Panc1 (cell line): ENCODE results near the gene SARDH. TPM values are rescaled to one million over a fixed set of nuclear protein-coding genes. Genes with fewer than 3 reads are reported as not detected.

Source experiments
- ATAC-seq: fragments of 200-7000 bp; cut with Tn5 transposase; 2 replicates; pipeline ENCODE4 v1.9.1; 2020; ENCODE audit warnings: mild to moderate bottlenecking, moderate library complexity
- BruUV-seq: library from RNA; stranded (reverse); fragments of 400-500 nt; replicated peaks from 2 replicates; lab custom pipeline; 2021; lab: Mats Ljungman, UMichigan
- CTCF ChIA-PET: fragments of 300-600 bp; sonication (Branson Sonifier 250); formaldehyde crosslinking; loops from one replicate; lab custom pipeline; 2022; ENCODE audit warnings: antibody characterized with exemption; lab: Charles Lee
- POLR2A ChIA-PET: fragments of 300-600 bp; sonication (Branson Sonifier 250); formaldehyde crosslinking; loops from one replicate; lab custom pipeline; 2022; ENCODE audit warnings: antibody characterized with exemption; lab: Charles Lee
- DNase-seq: peaks from one replicate; pipeline ENCODE4 v3.0.0-alpha.2; 2010; ENCODE audit warnings: low read depth, low spot score
- H3K27ac ChIP-seq: 2 replicates; pipeline ENCODE4 v1.5.1; 2011; ENCODE audit warnings: mild to moderate bottlenecking, low read length, inconsistent platforms
- H3K27me3 ChIP-seq: fragments of 200-500 bp; sonication (Bioruptor generic); 2 replicates; pipeline ENCODE4 v1.6.0; 2014; ENCODE audit warnings: low read length, inconsistent platforms; ENCODE audit not compliant: control insufficient read depth, insufficient read depth
- H3K36me3 ChIP-seq: fragments of 200-500 bp; sonication (Bioruptor generic); 2 replicates; pipeline ENCODE4 v1.5.1; 2014; ENCODE audit warnings: inconsistent platforms, mild to moderate bottlenecking, low read length, moderate library complexity; ENCODE audit not compliant: control insufficient read depth, insufficient read depth
- H3K4me1 ChIP-seq: 2 replicates; pipeline ENCODE4 v1.5.1; 2011; ENCODE audit warnings: inconsistent platforms, mild to moderate bottlenecking, low read length, moderate library complexity; ENCODE audit not compliant: control insufficient read depth, insufficient read depth
- H3K4me3 ChIP-seq, 2 experiments: 2 replicates each; pipeline ENCODE4 v1.5.1; 2011 to 2012; ENCODE audit warnings: low read depth in 2 of 2, low read length in 2 of 2, mild to moderate bottlenecking in 2 of 2, inconsistent platforms in 1 of 2, moderate library complexity in 1 of 2
- H3K9me3 ChIP-seq: fragments of 200-500 bp; sonication (Bioruptor generic); 2 replicates; pipeline ENCODE4 v1.5.1; 2014; ENCODE audit warnings: low read depth, mild to moderate bottlenecking, inconsistent platforms, low read length, moderate library complexity; ENCODE audit not compliant: control insufficient read depth, insufficient read depth
- POLR2AphosphoS5 ChIP-seq: IDR thresholded peaks from 2 replicates; pipeline ENCODE4 v1.6.1; 2012; ENCODE audit warnings: mild to moderate bottlenecking, low read depth, low read length, moderate library complexity
- SIN3A ChIP-seq: IDR thresholded peaks from 2 replicates; pipeline ENCODE4 v1.6.1; 2012; ENCODE audit warnings: low read depth, mild to moderate bottlenecking, low read length, moderate library complexity, borderline replicate concordance; ENCODE audit not compliant: insufficient read depth
- TCF7L2 ChIP-seq: IDR thresholded peaks from 2 replicates; pipeline ENCODE4 v1.6.1; 2011; ENCODE audit warnings: mild to moderate bottlenecking, low read depth, low read length, inconsistent platforms
- in situ Hi-C: cut with HindIII; loops from 2 replicates; pipeline ENCODE4 v1.10.0; 2016; ENCODE audit warnings: low sequenced_read_pairs, low pct_unique_long_range_greater_than_20kb
- intact Hi-C: fragments of 100-400 bp; cut with micrococcal nuclease; formaldehyde crosslinking; loops from one replicate; pipeline ENCODE4 v1.10.0; 2022; ENCODE audit not compliant: unreplicated experiment
- total RNA-seq: library from RNA; stranded (reverse); gene quantifications from one replicate; pipeline ENCODE4 v1.2.1, GENCODE V29; 2021; ENCODE audit not compliant: unreplicated experiment
- TF ChIP-seq, protein P1 (sequence below), 2 experiments: IDR thresholded peaks; 2 replicates each; pipeline ENCODE4 v1.6.1; 2011 to 2012; ENCODE audit warnings: low read depth in 2 of 2, control low read depth in 1 of 2, low read length in 1 of 2, mild to moderate bottlenecking in 1 of 2, moderate library complexity in 1 of 2; ENCODE audit not compliant: insufficient read depth in 1 of 2
- TF ChIP-seq, protein P2 (sequence below): fragments of 450-650 bp; IDR thresholded peaks from 2 replicates; pipeline ENCODE4 v1.5.1; 2017; ENCODE audit warnings: mild to moderate bottlenecking

The SARDH gene
- total RNA-seq, 1 experiment from 2014 or later = 0.13 TPM

DNA sequence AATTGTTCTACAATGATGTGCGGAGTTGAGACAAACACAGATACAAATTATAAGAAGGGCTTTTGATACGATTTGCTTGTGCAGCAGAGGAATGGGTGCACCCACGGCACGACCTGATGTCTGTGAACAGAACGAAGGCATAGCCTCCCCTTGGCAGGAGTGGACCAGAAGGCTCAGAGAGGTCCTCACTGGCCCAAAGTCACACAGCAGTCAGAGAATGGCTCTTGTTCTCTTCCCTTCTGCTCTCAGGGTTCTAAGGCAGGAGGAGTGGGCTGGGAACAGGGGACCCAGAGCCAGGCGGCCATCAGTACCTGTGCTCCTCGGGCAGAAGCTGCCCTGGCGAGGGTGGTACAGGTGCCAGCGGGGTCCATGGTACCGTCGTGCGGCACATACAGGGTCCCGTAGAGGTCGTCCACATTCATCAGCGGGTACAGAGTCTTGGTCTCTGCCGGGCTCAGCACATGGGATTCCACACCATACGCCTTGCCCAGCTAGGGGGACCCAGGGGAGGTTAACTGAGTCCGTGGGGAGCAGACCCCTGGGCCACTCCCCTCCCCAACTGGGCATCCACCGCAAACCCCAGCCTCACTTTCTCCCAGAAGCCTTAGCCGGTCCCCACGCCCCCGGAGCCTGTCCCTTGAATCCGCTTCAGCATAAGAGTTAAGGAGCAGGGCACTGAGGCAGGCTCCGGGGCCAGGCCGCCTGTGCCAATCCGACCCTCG is 7.0 kb downstream of the SARDH start:
- ATAC-seq (no peak), DNase-seq (no peak)
- no peaks in the 10 kb centered on the region for H3K36me3 ChIP-seq
- TF ChIP-seq TCF7L2 = no peak
- TF ChIP-seq, protein P1, sequence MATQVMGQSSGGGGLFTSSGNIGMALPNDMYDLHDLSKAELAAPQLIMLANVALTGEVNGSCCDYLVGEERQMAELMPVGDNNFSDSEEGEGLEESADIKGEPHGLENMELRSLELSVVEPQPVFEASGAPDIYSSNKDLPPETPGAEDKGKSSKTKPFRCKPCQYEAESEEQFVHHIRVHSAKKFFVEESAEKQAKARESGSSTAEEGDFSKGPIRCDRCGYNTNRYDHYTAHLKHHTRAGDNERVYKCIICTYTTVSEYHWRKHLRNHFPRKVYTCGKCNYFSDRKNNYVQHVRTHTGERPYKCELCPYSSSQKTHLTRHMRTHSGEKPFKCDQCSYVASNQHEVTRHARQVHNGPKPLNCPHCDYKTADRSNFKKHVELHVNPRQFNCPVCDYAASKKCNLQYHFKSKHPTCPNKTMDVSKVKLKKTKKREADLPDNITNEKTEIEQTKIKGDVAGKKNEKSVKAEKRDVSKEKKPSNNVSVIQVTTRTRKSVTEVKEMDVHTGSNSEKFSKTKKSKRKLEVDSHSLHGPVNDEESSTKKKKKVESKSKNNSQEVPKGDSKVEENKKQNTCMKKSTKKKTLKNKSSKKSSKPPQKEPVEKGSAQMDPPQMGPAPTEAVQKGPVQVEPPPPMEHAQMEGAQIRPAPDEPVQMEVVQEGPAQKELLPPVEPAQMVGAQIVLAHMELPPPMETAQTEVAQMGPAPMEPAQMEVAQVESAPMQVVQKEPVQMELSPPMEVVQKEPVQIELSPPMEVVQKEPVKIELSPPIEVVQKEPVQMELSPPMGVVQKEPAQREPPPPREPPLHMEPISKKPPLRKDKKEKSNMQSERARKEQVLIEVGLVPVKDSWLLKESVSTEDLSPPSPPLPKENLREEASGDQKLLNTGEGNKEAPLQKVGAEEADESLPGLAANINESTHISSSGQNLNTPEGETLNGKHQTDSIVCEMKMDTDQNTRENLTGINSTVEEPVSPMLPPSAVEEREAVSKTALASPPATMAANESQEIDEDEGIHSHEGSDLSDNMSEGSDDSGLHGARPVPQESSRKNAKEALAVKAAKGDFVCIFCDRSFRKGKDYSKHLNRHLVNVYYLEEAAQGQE (IDR thresholded peaks at IDR 0.05; ENCODE audit: insufficient read depth in 1 of 2, low read depth in 2 of 2, low read length in 1 of 2) = no peak
- no peak for TF ChIP-seq POLR2AphosphoS5
- TF ChIP-seq, protein P2, sequence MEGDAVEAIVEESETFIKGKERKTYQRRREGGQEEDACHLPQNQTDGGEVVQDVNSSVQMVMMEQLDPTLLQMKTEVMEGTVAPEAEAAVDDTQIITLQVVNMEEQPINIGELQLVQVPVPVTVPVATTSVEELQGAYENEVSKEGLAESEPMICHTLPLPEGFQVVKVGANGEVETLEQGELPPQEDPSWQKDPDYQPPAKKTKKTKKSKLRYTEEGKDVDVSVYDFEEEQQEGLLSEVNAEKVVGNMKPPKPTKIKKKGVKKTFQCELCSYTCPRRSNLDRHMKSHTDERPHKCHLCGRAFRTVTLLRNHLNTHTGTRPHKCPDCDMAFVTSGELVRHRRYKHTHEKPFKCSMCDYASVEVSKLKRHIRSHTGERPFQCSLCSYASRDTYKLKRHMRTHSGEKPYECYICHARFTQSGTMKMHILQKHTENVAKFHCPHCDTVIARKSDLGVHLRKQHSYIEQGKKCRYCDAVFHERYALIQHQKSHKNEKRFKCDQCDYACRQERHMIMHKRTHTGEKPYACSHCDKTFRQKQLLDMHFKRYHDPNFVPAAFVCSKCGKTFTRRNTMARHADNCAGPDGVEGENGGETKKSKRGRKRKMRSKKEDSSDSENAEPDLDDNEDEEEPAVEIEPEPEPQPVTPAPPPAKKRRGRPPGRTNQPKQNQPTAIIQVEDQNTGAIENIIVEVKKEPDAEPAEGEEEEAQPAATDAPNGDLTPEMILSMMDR = no peak
- TF ChIP-seq SIN3A = no peak
- no peaks in the 10 kb centered on the region for H3K27me3 ChIP-seq
- intact Hi-C loops (no loop called here), in situ Hi-C loops (no loop called here)
- no peak overlapping the region for H3K4me3 ChIP-seq
- BruUV-seq = no TSS peak
- H3K9me3 ChIP-seq = no peaks in the 10 kb centered on the region
- no peak overlapping the region for H3K27ac ChIP-seq
- ChIA-PET POLR2A (no interaction called here), CTCF (no interaction called here)
- peaks cover 2% of the 10 kb centered on the region; the same call in 1 of the 2 replicates for H3K4me1 ChIP-seq

DNA sequence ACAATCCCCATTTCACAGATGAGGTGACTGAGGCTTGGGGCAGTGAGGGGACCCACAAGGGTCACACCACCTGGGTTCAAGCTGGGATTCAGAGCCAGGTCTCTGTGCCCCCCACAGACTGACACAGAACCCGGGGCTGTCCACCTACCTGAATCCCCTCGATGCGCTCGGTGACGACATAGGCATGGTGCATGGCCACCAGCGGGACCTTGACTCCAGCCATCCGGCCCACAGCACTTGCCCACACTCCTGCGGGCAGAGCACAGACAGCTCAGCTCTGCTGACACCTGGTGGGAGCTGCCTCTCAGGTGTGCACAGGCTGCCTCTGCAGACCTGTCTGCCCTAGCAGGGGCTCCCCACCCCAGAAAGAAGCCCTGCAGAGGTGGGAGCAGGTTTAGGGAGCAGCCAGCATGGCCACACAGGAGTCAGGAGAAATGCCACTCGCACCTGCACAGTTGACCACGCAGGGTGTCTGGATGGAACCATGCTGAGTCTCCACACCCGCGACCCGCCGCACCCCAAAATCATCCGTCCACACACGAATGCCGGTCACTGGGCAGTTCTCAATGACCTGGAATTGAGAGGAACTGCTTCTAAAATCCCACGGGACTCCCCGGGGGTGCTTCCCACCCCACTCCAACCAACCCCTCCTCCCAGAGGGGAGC is 8.4 kb downstream of the SARDH start:
- DNase-seq (no peak), ATAC-seq (no peak)
- no TSS peak for BruUV-seq
- ChIA-PET POLR2A (no interaction called here), CTCF (interaction anchor here (0.5 kb wide), 1 partner anchor 418 kb away, joined by 10 read pairs; no protein-coding TSS in a partner anchor)
- in situ Hi-C loops (no loop called here), intact Hi-C loops (no loop called here)
- H3K27me3 ChIP-seq = peaks cover 2% of the 10 kb centered on the region; the same call in 1 of the 2 replicates
- no peak overlapping the region for H3K27ac ChIP-seq
- no peak for TF ChIP-seq POLR2AphosphoS5
- TF ChIP-seq, protein P2 = no peak
- TF ChIP-seq, protein P1 (IDR thresholded peaks at IDR 0.05; ENCODE audit: insufficient read depth in 1 of 2, low read depth in 2 of 2, low read length in 1 of 2) = no peak
- TF ChIP-seq TCF7L2 = no peak
- no peak for TF ChIP-seq SIN3A
- H3K36me3 ChIP-seq = no peaks in the 10 kb centered on the region
- H3K4me3 ChIP-seq = no peak overlapping the region
- H3K9me3 ChIP-seq = no peaks in the 10 kb centered on the region
- peaks cover 2% of the 10 kb centered on the region; the same call in 1 of the 2 replicates for H3K4me1 ChIP-seq
